Neural cell (in vitro differentiated cells): Measurements from ENCODE around the gene ASIC1. TPM values are rescaled to one million over a fixed set of nuclear protein-coding genes. Genes with fewer than 3 reads are reported as not detected.

Experiments
- H2AFZ ChIP-seq: fragments of 200-600, 300-800 bp; sonication (generic), shearing (Covaris generic); 2 replicates; pipeline ENCODE4 v1.6.0; 2014; ENCODE audit warnings: low read depth, mild to moderate bottlenecking, antibody characterized with exemption, low read length, moderate library complexity
- H3F3A ChIP-seq: fragments of 200-600 bp; shearing (Covaris generic); 2 replicates; pipeline ENCODE4 v1.6.1; 2016; ENCODE audit warnings: mild to moderate bottlenecking, moderate library complexity, mixed read lengths, antibody characterized with exemption, low read length; ENCODE audit not compliant: insufficient read depth, poor library complexity, severe bottlenecking
- H3K27ac ChIP-seq: fragments of 200-600, 300-800 bp; sonication (generic), shearing (Covaris generic); 2 replicates; pipeline ENCODE4 v1.5.1; 2014; ENCODE audit warnings: mild to moderate bottlenecking, low read length, moderate library complexity
- H3K27me3 ChIP-seq: fragments of 300-800, 200-600 bp; sonication (generic), shearing (Covaris generic); 2 replicates; pipeline ENCODE4 v1.6.0; 2014; ENCODE audit warnings: mild to moderate bottlenecking, low read depth, low read length, moderate library complexity; ENCODE audit not compliant: insufficient read depth
- H3K36me3 ChIP-seq: fragments of 300-800, 200-600 bp; sonication (generic), shearing (Covaris generic); 2 replicates; pipeline ENCODE4 v1.5.1; 2014; ENCODE audit warnings: mild to moderate bottlenecking, antibody characterized with exemption, low read length, moderate library complexity; ENCODE audit not compliant: insufficient read depth
- H3K4me2 ChIP-seq: fragments of 300-800, 200-600 bp; sonication (generic), shearing (Covaris generic); 2 replicates; pipeline ENCODE4 v1.6.0; 2014; ENCODE audit warnings: mild to moderate bottlenecking, low read length
- H3K4me3 ChIP-seq: fragments of 300-800, 200-600 bp; sonication (generic), shearing (Covaris generic); 2 replicates; pipeline ENCODE4 v1.5.1; 2014; ENCODE audit warnings: mild to moderate bottlenecking, low read length, moderate library complexity
- H3K79me2 ChIP-seq: fragments of 200-600 bp; shearing (Covaris generic); replicated peaks from 2 replicates; pipeline ENCODE4 v1.6.0; 2014; ENCODE audit warnings: mild to moderate bottlenecking, low read length, moderate library complexity; ENCODE audit not compliant: insufficient read depth
- H3K9ac ChIP-seq: fragments of 300-800, 200-600 bp; sonication (generic), shearing (Covaris generic); 2 replicates; pipeline ENCODE4 v1.6.1; 2016; ENCODE audit warnings: mild to moderate bottlenecking, low read length, mixed read lengths
- H3K9me2 ChIP-seq: fragments of 200-600 bp; shearing (Covaris generic); 2 replicates; pipeline ENCODE4 v1.6.1; 2016; ENCODE audit warnings: mild to moderate bottlenecking, low read length, mixed read lengths; ENCODE audit not compliant: insufficient read depth
- H3K9me3 ChIP-seq: fragments of 200-600, 300-800 bp; sonication (generic), shearing (Covaris generic); 2 replicates; pipeline ENCODE4 v1.6.1; 2016; ENCODE audit warnings: mild to moderate bottlenecking, mixed run types, low read length, moderate library complexity, mixed read lengths
- H4K20me1 ChIP-seq: fragments of 200-600 bp; shearing (Covaris generic); 2 replicates; pipeline ENCODE4 v1.6.1; 2016; ENCODE audit warnings: mild to moderate bottlenecking, mixed run types; ENCODE audit not compliant: insufficient read depth
- CTCF ChIP-seq: fragments of 450-650 bp; IDR thresholded peaks from 2 replicates; pipeline ENCODE4 v1.5.1; 2014; ENCODE audit warnings: antibody characterized with exemption, mild to moderate bottlenecking, moderate library complexity; ENCODE audit not compliant: poor library complexity, severe bottlenecking
- EP300 ChIP-seq: fragments of 450-650 bp; conservative IDR thresholded peaks from 2 replicates; pipeline ENCODE4 v1.6.1; 2014; ENCODE audit warnings: antibody characterized with exemption, mild to moderate bottlenecking, moderate library complexity; ENCODE audit not compliant: poor library complexity, severe bottlenecking
- EZH2 ChIP-seq: fragments of 200-600, 300-800 bp; shearing (Covaris generic), sonication (generic); IDR thresholded peaks from 2 replicates; pipeline ENCODE4 v1.6.1; 2014; ENCODE audit warnings: antibody characterized with exemption, low read length, borderline replicate concordance, mild to moderate bottlenecking; ENCODE audit not compliant: insufficient read depth, poor library complexity, severe bottlenecking
- MXI1 ChIP-seq: fragments of 450-650 bp; conservative IDR thresholded peaks from 2 replicates; pipeline ENCODE4 v1.6.1; 2014; ENCODE audit warnings: antibody characterized with exemption, mild to moderate bottlenecking; ENCODE audit not compliant: poor library complexity, severe bottlenecking
- POLR2AphosphoS5 ChIP-seq: IDR thresholded peaks from 2 replicates; pipeline ENCODE4 v1.6.1; 2012
- RAD21 ChIP-seq: fragments of 450-650 bp; conservative IDR thresholded peaks from 2 replicates; pipeline ENCODE4 v1.6.1; 2014; ENCODE audit warnings: antibody characterized with exemption, mild to moderate bottlenecking, moderate library complexity
- REST ChIP-seq: IDR thresholded peaks from 2 replicates; pipeline ENCODE4 v1.6.1; 2012; ENCODE audit warnings: borderline replicate concordance
- SMC3 ChIP-seq: fragments of 450-650 bp; conservative IDR thresholded peaks from 2 replicates; pipeline ENCODE4 v1.6.1; 2014; ENCODE audit warnings: antibody characterized with exemption, mild to moderate bottlenecking, moderate library complexity; ENCODE audit not compliant: poor library complexity
- TAF1 ChIP-seq: IDR thresholded peaks from 2 replicates; pipeline ENCODE4 v1.6.1; 2012; ENCODE audit warnings: low read depth
- polyA plus RNA-seq: library from polyadenylated mRNA; depleted of rRNA; stranded (reverse); fragments of >200 nt; gene quantifications from 2 replicates; pipeline ENCODE4 v1.2.3, GENCODE V29; 2014

Gene ASIC1
- polyA plus RNA-seq, 1 donor from 2014 or later: 8.0 TPM

GRCh38 chr12:50079771-50080170 is 22.4 kb downstream of the ASIC1 start:
- H3F3A ChIP-seq: no peaks in the 10 kb centered on the region
- H3K27ac ChIP-seq: no peak overlapping the region
- H3K9me3 ChIP-seq: no peaks in the 10 kb centered on the region
- H3K4me3 ChIP-seq: no peak overlapping the region
- H3K79me2 ChIP-seq: peaks cover 6% of the 10 kb centered on the region
- H2AFZ ChIP-seq: no peak overlapping the region
- no peaks in the 10 kb centered on the region for H3K9me2 ChIP-seq
- H3K36me3 ChIP-seq: no peaks in the 10 kb centered on the region
- no peaks in the 10 kb centered on the region for H4K20me1 ChIP-seq
- H3K27me3 ChIP-seq: no peaks in the 10 kb centered on the region
- H3K4me2 ChIP-seq: no peak overlapping the region
- TF ChIP-seq REST (no peak), POLR2AphosphoS5 (no peak), TAF1 (no peak), EZH2 (no peak), RAD21 (no peak), SMC3 (no peak), CTCF (no peak), MXI1 (no peak), EP300 (no peak)
- H3K9ac ChIP-seq: no peak overlapping the region

GRCh38 chr12:50081096-50081808 is 23.9 kb downstream of the ASIC1 start:
- Histone ChIP-seq H3K36me3 (no peaks in the 10 kb centered on the region), H3K9ac (no peak overlapping the region), H4K20me1 (no peaks in the 10 kb centered on the region), H3K4me2 (no peak overlapping the region), H3K9me3 (no peaks in the 10 kb centered on the region), H3K4me3 (no peak overlapping the region), H2AFZ (no peak overlapping the region), H3F3A (peaks cover 4% of the 10 kb centered on the region), H3K27ac (no peak overlapping the region), H3K27me3 (no peaks in the 10 kb centered on the region), H3K9me2 (no peaks in the 10 kb centered on the region), H3K79me2 (peaks cover 7% of the 10 kb centered on the region)
- no peak for TF ChIP-seq MXI1
- TF ChIP-seq CTCF: no peak
- no peak for TF ChIP-seq EZH2
- TF ChIP-seq POLR2AphosphoS5: no peak
